GM18508 (cell line): ENCODE data around the gene FAM89A.
"Not testable (repeated sequence)": the region's sequence is repeated elsewhere in the genome, so short reads cannot be mapped to it uniquely, and the experiment has no call there.

ENCODE experiments used
- ATAC-seq: cut with Tn5 transposase; IDR thresholded peaks from one replicate; pipeline ENCODE4 v1.9.1; 2021; ENCODE audit warnings: moderate number of reproducible peaks; ENCODE audit not compliant: insufficient read depth, unreplicated experiment

Gene FAM89A

DNA sequence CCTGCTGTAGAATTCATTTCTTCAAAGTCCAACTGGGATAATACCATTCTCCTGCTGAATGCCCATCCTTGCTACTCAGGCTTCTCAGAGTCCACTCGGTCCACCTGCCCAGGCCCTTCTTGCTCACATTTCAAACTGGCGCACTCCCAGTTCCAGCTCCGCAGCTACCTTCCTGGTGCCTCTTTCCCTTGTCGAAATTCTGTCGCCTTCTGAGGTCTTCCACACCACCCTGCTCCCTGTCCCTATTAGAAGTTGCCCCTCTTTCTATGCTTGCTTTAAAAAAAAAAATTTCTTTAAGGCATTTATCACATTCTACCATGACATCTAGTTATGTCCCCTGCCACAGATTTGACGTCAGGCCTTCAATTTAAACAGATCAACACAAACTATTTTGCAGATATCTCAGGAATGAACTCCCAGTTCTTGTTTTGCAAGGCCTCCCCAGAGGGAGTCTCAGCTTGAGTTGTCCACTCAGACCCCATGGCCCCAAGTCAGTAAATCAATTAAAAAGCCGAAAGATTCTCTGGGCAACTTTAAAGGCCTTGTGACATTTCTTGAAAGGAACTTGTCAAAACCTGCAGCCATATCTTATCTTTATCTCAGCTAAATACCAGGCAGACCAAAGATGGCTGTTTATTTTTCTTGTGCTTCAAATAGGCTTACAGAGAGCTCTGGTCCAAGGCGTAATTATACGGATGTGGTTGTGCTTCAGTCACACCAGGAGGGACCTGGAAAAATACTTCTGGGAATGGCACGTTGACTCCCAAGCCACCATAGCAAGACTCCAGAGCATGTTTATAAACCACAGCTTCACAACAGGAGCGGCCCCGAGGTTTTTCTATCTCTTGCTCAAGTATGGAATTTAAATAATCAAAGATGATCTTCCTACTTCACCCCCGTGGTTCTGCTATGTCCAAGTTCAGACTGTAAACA is 2.2 kb downstream of the FAM89A start:
- ATAC-seq: no peak

DNA sequence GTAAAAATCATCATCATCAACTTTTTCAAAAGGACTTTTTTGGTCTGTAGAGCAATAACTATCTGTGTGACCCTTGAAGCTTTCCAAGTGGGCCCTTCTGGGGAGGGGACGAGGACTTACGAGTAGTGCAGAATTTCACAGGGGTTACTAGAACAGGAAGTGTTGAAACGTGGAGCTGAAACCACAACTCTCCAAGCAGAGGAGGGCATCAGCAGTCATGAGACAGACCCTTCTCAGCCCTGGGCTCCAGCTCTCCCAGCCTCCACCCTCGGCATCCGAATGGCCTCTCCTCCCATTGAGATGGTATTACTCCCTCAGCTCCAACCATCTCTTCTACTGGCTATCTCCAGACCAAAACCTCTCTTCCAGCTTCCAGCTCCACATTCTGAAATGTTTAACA is 3.6 kb downstream of the FAM89A start:
- ATAC-seq: no peak

DNA sequence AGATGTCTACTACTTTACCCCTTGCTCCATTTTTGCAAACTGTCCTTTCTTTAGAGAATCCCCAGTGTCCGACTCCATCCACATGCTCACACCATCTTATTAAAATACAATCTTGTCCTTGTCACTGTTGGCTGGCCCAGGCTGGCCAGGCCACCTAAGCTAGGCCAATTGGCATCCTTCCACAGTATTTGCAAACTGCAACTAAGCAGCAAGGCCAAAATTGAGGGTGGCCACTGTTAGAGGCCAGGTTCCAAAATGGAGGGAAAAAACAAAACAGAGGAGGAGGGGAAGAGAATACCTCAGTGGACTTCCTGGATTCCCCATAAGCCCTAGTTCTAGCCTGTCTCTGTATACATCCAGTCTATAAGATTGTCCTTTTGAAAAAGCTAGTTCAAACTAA is 4.3 kb downstream of the FAM89A start:
- ATAC-seq: no peak

DNA sequence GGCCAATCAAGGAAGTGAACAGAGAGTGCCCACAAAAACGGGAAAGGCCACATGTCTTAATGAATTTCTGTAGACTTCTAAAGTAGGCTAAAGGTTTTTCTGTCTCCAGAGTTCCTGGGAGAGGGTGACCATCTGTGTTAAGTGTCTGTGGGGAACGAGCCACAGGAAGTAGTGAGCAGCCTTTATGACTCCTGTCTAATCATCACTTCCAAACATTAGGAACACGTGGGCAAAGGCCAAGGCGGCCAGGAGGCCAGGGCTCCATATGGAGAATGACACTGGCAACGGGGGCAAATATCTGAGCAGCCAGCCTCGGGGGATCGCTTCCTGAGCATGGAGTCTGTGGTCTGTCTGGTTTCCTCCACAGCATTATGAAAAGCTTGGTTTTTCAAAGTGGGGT is 7.1 kb downstream of the FAM89A start:
- ATAC-seq: no peak

DNA sequence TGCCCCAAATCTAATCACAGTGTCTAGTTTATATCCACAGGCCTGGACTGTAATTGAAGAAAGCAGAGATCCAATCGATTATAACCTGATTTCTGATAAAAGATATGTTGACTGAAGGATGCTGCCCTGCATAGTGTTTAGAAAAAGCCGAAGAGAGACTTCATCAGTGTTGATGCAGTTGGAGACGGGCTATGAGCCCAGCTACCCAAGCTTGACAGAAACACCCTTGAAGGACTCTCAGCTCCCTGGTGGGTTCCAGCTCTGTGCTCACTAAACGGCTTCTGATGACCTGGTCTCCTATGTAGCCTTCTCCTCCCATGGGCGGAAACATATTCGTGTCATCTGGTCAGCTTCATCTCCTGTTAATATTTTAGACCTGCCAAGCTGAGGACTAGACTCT is 10.2 kb downstream of the FAM89A start:
- ATAC-seq: no peak

DNA sequence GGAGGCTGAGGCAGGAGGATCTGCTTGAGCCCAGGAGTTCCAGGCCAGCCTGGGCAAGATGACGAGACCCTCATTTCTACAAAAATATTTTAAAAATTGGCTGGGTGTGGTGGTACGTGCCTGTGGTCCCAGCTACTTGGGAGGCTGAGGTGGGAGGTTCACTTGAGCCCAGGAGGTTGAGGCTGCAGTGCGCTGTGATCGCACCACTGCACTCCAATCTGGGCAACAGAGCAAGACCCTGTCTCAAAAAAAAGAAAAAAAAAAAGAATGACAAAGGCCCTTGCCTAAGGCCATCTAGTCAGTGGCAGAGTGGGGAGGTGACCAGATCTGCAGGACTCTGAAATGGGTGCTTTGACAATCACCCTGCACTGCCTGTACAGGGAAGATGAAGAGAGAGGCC is 10.8 kb downstream of the FAM89A start:
- ATAC-seq: not testable (repeated sequence)

DNA sequence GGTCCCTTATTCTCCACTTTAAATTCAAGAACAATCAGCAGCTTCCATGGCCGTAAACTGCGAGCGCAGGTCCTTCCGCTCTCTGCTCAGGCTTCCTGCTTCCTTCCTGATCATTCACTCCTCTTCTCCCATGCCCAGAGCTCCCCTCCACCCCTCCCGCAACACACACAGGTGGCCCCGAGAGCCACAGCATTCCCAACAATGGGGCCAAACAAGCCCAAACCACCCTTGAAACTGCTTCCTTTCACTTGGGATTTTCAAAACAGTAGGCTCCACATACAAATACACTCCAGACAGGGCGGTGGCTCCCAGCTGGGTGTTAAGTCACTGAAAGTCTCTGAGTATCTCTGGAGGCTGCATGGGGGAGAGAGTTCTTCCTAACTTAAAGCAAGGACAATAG is 11.4 kb downstream of the FAM89A start:
- ATAC-seq: no peak

DNA sequence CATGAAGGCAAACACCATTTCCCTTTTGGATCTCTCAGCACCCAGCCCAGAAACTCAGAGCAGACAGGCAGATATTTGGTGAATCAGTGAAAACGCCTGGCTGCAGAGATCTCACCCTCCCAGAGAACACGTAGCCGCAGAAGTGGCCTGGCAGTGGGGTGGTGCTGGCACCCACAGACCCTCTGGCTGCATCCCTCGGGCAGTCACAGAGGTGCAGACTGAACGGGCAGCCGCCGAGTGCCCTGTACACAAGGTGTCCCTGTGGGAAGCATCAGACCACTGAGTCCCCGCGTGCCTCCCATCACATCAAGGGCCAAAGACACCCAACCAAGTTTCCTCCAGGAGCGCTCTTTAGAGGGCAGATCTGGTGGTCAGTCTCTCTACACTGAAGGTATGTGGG is 12.1 kb downstream of the FAM89A start:
- no peak for ATAC-seq

DNA sequence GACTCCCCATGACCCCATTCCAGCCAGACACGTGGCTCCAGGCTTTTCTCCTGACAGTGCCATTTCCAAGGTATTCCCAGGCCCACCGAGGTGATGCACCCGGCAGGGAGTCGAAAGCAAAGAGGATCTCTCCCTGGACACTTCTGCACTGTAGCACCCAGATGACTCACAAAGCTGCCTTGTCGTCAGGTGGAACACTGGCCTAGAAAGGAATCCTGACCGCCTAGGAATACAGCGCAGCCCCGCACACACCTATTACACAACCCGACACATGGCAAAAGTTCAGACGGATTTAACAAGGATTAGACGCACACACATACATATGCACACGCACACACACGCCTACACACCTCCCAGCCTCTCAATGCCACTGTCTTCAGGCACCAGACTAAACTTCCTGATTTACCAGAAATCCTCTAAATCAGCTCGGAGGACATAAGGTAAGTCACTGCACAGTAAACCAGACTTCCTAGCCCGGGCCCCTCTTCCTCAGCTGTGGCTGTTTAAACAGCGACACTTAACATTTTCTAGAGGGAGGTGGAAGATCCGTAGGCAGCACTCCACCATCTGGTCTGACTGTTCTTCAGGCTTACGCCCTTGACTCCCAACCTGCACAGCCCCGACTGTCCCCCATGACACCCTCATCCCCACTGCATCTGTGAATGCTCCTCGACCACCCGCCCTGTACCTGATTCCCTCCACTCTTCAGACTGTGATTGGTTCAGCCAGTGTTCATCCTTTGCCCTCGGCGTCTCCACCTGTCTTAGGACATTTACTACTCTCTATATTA is 12.7 kb downstream of the FAM89A start:
- no peak for ATAC-seq

DNA sequence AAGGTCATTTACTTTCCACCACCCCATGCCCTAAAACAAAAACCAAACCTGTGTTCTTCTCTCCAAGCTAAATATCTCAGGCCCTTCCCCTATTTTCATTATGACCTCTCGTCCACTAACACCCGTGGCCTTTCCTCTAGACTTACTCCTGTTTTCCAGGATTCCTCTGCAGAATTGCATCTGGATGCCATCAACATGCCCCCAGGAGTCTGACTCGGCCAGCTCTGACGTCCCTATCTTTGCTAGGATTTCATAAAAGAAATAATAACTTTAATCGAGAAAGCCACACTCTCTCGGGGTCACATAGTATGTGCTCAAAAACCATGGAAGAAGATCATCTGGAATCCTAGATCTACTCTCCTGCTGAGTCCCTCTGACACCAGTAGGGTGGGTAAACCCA is 13.5 kb downstream of the FAM89A start:
- ATAC-seq: no peak

DNA sequence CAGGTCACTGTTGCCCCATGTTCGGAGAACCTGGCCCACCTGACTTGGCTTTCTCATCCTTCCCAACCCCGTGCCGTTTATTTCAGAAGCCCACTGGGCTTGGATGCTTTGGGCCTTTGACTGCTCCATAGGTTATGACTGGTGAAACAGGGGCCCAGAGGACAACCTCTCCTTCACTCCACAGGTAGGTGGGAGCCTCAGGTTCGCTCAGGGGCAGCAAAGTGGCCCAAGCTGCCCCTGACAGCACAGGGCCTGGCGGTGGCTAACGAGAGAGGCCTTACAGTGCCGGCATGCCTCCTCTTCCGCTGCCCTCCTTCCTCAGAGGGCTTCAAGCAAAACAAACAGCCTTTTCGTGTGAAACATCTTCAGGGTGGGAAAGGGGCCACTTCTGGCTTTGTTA is 16.9 kb downstream of the FAM89A start:
- no peak for ATAC-seq

DNA sequence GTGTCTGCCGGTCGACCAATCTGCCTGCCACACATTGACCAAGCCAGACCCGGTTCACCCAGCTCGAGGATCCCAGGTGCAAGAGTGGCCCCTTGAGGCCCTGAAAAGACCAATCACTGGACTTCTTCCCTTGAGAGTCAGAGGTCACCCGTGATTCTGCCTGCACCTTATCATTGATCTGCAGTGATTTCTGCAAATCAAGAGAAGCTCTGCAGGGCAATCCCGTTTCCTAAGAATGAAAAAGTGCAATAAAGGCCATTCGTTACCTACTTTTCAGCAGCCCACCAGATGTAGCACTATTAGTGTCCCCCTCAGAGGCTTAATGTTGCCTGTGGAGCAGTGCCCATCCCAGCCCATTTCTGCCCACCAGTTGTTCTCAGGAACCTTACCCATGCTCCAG is 17.5 kb downstream of the FAM89A start:
- not testable (repeated sequence) for ATAC-seq

DNA sequence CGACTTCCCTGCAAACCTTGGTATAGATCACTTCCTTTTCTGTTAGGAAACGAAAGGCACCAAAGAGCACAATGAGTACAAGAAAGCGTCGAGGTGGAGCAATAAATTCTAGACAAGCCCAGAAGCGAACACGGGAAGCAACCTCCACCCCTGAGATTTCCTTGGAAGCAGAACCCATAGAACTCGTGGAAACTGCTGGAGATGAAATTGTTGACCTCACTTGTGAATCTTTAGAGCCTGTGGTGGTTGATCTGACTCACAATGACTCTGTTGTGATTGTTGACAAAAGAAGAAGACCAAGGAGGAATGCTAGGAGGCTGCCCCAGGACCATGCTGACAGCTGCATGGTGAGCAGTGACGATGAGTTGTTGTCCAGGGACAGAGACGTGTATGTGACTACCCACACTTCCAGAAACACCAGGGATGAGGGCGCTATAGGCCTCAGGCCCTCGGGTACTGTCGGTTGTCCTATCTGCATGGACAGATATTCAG is 18.5 kb downstream of the FAM89A start:
- ATAC-seq: no peak

DNA sequence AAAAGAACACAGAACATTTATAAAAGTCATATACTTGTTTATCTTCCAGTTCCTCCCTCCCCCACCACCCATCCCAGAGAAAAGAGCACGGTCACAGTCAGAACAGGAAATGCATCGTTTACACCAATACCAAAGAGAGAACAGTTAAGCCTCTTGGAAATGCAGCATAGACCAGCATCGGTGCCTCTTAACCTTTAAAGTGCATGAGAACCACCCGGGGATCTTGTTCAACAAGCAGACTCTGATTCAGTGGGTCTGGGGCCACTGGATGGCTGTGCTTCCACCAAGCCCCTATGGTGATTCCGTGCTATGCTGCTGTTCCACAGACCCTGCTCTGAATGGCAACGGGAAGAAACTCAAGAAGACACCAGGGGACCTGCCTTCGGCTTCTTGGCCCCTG is 19.2 kb downstream of the FAM89A start:
- ATAC-seq: no peak

DNA sequence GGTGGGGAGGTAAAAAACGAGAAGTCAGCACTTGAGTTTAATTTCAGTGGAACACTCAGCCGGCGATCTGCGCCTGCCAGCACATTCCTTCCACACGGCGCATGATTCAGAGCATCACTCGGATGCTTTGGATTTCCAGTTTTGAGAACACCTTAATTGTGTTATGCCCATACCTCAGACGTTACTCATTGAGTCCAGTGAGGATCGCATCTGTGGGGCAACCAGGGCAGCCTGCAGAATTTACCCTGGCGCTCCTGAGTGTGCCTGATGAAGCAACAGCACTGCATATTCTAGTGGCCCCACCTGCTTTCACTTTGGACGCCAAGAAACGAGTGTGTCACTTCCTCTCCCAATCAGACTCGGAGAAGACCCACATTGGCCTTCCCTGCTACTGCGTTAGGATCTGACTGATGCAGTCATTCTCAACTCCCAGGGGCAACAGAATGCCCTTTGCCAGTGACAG is 19.9 kb downstream of the FAM89A start:
- ATAC-seq: no peak

DNA sequence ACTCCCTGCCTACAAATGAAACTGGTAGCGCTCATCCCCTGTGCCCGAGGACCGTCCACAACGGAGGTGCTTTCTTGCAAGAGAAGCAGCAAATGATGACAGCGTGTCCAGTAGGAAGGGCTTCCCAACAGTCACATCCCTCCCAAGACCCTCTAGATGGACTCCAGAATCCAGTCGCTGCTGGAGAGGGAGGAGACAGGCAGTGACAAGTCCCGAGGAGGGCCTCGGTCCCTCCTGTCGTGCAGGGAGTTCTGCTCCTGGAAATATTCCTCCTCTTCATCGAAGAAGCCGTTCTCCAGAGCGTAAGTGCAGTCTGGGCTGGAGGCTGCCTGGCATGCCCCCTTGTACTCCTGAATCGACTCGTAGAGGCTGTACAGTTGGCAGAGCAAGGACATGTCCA is 20.3 kb downstream of the FAM89A start:
- ATAC-seq: no peak

DNA sequence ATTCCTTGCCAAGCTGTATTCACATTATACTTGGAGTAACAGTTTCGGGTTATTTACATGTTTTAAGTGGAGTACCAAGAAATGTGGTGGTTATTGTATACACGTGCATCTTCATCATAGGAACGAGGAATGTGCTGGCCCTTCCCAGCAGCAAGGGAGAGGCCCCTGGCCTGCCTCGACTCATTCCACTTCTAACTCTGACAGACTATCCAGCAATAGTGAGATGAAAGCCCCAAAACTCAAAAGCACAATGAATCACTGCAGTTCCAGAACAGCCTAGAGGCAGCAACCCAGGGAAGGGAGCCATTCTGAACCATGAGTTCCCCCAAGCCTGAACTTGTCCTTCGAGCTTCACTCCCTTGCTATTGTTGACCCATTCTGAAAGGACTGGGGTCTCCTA is 23.1 kb downstream of the FAM89A start:
- no peak for ATAC-seq

DNA sequence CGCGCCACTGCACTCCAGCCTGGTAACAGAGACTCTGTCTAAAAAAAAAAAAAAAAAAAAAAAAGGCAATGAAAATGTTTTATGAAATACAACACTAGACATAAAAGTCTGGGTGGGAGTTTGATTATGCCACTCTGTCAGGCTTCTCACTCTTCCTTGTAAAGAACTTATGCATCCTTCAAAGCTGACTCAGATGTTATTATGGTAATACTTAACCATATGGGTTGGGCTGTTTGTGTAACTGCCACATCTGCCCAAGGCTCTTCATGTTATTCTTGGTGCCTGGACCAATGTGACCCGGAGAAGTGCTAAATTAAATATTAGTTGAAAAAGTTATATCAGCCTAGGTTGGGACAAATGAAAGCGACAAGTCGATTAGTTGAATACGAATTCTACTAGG is 23.8 kb downstream of the FAM89A start:
- ATAC-seq: no peak

DNA sequence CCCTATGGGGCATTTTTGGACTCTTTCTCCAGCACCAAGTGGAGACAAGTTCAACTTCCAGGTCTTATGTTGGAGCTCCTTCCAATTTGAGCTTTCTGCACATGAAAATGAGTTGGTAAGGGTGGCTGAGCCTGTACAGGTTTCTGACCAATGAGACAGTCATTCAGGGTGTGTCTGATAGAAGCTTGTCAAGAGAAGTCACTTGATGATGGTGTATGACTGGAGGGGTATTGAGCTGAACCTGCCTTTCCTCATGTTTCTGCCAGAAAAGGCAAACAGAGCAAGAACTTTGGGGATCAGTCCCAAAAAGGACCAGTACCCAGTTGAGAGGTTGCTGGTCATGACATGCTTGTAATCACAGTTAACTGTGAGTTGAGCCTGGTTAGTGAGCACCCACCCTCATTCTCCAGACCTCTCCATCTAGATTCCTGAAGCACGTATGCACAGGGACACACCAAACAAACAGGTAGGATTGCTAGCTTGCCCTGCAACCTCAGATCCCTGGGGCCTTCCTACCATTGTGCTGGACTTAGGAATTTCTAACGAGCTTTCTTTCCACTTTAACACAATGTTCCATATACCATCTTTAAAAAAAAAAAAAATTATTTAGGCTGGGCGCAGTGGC is 26.6 kb downstream of the FAM89A start:
- no peak for ATAC-seq

DNA sequence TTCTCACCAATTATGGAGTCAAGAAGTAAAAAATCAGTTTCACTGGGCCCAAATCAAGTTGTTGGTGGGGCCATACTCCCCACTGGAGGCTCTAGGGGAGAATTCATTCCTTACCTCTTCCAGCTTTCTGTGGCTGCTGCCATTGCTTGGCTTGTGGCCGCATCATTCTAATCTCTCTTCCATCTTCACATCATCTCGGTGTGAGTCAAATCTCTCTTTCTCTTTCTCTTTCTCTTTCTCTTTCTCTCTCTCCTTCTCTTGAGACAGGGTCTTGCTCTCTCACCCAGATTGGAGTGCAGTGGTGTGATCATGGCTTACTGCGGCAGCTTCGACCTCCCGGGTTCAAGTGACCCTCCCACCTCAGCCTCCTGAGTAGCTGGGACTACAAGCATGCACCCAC is 28.1 kb downstream of the FAM89A start:
- no peak for ATAC-seq

DNA sequence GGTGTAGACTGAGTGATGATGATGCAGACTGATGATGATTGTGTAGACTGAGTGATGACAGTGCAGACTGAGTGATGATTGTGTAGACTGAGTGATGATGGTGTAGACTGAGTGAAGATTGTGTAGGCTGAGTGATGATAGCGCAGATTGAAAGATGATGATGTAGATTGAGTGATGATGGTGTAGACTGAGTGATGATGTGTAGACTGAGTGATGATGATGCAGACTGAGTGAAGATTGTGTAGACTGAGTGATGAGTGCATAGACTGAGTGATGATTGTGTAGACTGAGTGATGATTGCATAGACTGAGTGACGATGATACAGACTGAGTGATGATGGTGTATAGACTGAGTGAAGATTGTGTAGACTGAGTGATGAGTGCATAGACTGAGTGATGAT is 28.7 kb downstream of the FAM89A start:
- ATAC-seq: no peak
